ENCODE measurements around the gene PRF1. TPM values are rescaled to one million over a fixed set of nuclear protein-coding genes. Genes with fewer than 3 reads are reported as not detected.

PRF1 gene
- total and polyA plus RNA-seq, 2 of the 13 experiments (the other 11 are each of a cell fraction or from before 2014, with no cell fraction given): 1.00 to 1.4 TPM

DNA sequence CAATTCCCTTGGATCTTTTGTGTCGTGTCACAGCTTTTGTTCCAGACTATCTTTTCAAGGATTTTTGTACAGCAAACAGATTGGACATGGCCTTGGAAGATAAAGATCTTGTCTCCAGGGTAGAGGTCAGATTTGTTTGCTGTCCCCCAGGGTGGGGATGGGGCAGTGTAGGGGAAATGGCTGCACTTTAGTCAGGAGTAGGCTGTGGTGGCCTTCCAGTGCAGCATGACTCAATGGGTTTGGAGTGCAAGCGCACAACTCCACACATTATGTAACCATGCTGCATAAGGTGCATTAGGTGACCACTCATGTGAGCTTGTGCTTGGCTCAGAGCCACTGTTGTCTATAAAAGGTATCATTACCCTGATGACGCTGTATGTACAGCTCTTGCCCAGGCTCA, 45.9 kb upstream of the PRF1 start (continued):
- TF ChIP-seq TOPORS (CRISPR knock-in tag; IDR thresholded peaks at IDR 0.05) (no peak), ZNF275 (CRISPR knock-in tag; IDR thresholded peaks at IDR 0.05; ENCODE audit: borderline replicate concordance) (no peak), ZSCAN20 (CRISPR knock-in tag; IDR thresholded peaks at IDR 0.05; ENCODE audit: borderline replicate concordance) (no peak), POLR2G (IDR thresholded peaks at IDR 0.05; ENCODE audit: low read depth, low read length) (no peak), ARID5B (CRISPR knock-in tag; IDR thresholded peaks at IDR 0.05) (no peak), RBM39 (IDR thresholded peaks at IDR 0.05; ENCODE audit: low read depth, low read length, poor library complexity, severe bottlenecking) (no peak), ZNF441 (CRISPR knock-in tag; IDR thresholded peaks at IDR 0.05; ENCODE audit: borderline replicate concordance) (no peak), RARA (CRISPR knock-in tag; IDR thresholded peaks at IDR 0.05) (peak; percentile 62), ZNF292 (CRISPR knock-in tag; IDR thresholded peaks at IDR 0.05; ENCODE audit: borderline replicate concordance, low read depth) (no peak), ZNF317 (CRISPR knock-in tag; IDR thresholded peaks at IDR 0.05) (no peak), ZNF777 (CRISPR knock-in tag; IDR thresholded peaks at IDR 0.05) (no peak), ZBTB37 (CRISPR knock-in tag; IDR thresholded peaks at IDR 0.05) (no peak), ZSCAN21 (CRISPR knock-in tag; IDR thresholded peaks at IDR 0.05; ENCODE audit: borderline replicate concordance) (no peak), CBX1 (IDR thresholded peaks at IDR 0.05; ENCODE audit: low read depth) (no peak), ZNF607 (CRISPR knock-in tag; IDR thresholded peaks at IDR 0.05; ENCODE audit: borderline replicate concordance) (no peak), PLSCR1 (CRISPR knock-in tag; IDR thresholded peaks at IDR 0.05; ENCODE audit: borderline replicate concordance) (no peak), FIP1L1 (IDR thresholded peaks at IDR 0.05; ENCODE audit: borderline replicate concordance, insufficient read depth, low read depth, low read length) (no peak), SALL2 (CRISPR knock-in tag; IDR thresholded peaks at IDR 0.05) (no peak), RFX1 (IDR thresholded peaks at IDR 0.05) (no peak), SOX5 (CRISPR knock-in tag; IDR thresholded peaks at IDR 0.05; ENCODE audit: borderline replicate concordance) (0 out of 2 replicates have a peak, but pooled peaks have one; percentile 22), ZNF136 (CRISPR knock-in tag; IDR thresholded peaks at IDR 0.05; ENCODE audit: low read depth) (no peak), ZNF44 (CRISPR knock-in tag; IDR thresholded peaks at IDR 0.05) (no peak)
- TF ChIP-seq, protein P1, sequence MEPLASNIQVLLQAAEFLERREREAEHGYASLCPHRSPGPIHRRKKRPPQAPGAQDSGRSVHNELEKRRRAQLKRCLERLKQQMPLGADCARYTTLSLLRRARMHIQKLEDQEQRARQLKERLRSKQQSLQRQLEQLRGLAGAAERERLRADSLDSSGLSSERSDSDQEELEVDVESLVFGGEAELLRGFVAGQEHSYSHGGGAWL (CRISPR knock-in tag; IDR thresholded peaks at IDR 0.05): no peak
- TF ChIP-seq, protein P2, sequence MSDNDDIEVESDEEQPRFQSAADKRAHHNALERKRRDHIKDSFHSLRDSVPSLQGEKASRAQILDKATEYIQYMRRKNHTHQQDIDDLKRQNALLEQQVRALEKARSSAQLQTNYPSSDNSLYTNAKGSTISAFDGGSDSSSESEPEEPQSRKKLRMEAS (IDR thresholded peaks at IDR 0.05): no peak
